Measurements from ENCODE around the gene GALNT15.

GALNT15 gene

GRCh38 chr3:16242177-16242576 is 67.7 kb downstream of the GALNT15 start:
- DNase-seq (ENCODE audit: low spot score), result no peak
- TF ChIP-seq CTCF (IDR thresholded peaks at IDR 0.05; ENCODE audit: borderline replicate concordance, control extremely low read depth, extremely low read depth, insufficient read depth, missing control alignments), result no peak
- in situ Hi-C loops (cut with MboI; ENCODE audit: low sequenced_read_pairs, unreplicated experiment), result loop anchor here (10.0 kb wide), 1 partner anchor 197 kb away; no protein-coding TSS in a partner anchor

DNA sequence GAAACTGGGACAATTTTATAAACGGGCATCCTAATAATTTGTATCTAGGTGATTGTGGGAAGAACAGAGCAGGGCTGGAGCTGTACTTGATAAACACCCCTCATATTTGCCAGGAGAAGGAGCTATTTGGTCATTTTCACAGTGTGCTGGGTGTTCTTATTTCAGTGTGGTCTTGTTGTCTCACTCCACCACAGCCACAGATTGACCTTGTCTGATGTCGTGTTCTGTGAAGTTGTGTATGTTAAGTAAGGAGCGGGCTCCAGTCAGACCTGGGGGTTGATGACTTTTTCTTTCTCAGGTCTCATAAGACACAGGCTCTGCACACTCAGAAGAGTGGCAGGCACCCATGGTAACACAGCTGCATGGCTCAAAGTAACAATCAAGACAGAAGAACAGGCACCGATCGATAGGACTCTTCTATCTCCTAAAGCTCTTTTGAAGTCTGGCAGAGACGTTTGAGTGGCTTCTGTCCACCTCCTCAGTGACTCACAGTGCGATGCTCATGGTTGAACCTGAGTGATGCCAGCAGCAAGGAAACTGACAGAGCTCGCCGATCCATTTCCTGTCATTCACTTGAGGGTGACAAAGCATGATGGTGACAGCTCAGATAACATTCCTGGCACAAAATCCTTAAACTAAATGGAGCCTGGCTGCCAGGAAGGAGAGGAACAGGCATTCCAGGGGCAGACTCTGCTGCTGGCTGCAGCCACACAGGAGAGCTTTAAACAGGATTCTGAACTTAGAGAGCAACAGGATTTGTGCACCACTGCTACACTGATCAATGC is 69.4 kb downstream of the GALNT15 start:
- DNase-seq (ENCODE audit: low spot score), result no peak
- no peak for TF ChIP-seq CTCF (IDR thresholded peaks at IDR 0.05; ENCODE audit: borderline replicate concordance, control extremely low read depth, extremely low read depth, insufficient read depth, missing control alignments)
- in situ Hi-C loops (cut with MboI; ENCODE audit: low sequenced_read_pairs, unreplicated experiment), result loop anchor here (10.0 kb wide), 1 partner anchor 199 kb away; no protein-coding TSS in a partner anchor

GRCh38 chr3:16245609-16246008 is 71.1 kb downstream of the GALNT15 start:
- DNase-seq (ENCODE audit: low spot score), result no peak
- in situ Hi-C loops (cut with MboI; ENCODE audit: low sequenced_read_pairs, unreplicated experiment), result loop anchor here (10.0 kb wide), 1 partner anchor 201 kb away; no protein-coding TSS in a partner anchor
- TF ChIP-seq CTCF (IDR thresholded peaks at IDR 0.05; ENCODE audit: borderline replicate concordance, control extremely low read depth, extremely low read depth, insufficient read depth, missing control alignments), result no peak

- DNase-seq (ENCODE audit: low spot score), result peak; percentile 78
- TF ChIP-seq CTCF (IDR thresholded peaks at IDR 0.05; ENCODE audit: borderline replicate concordance, control extremely low read depth, extremely low read depth, insufficient read depth, missing control alignments), result peak; percentile 88
- in situ Hi-C loops (cut with MboI; ENCODE audit: low sequenced_read_pairs, unreplicated experiment), result loop anchor here (10.0 kb wide), 1 partner anchor 203 kb away; no protein-coding TSS in a partner anchor
Measured at GRCh38 chr3:16247282-16248061, 73.0 kb downstream of the GALNT15 start.

DNA sequence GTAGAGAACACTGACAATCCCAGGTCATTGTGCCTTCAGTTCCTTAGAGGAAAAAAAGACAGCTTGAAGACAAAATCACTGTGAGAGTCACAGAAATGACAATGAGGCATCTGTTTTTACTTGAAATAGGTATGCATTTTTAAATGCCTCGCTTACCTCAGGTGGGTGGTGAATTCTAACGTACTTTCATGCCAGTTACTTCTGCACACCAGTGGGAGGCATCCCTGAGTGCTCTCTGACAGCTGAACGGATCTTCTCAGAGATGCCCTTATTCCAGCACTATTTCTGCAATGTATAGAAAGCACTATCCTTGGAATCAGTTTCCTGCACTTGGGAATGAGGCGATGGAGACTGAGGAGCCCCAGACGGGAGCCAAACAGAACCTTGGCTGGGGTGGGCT is 74.1 kb downstream of the GALNT15 start:
- DNase-seq (ENCODE audit: low spot score), result no peak
- TF ChIP-seq CTCF (IDR thresholded peaks at IDR 0.05; ENCODE audit: borderline replicate concordance, control extremely low read depth, extremely low read depth, insufficient read depth, missing control alignments), result no peak
- in situ Hi-C loops (cut with MboI; ENCODE audit: low sequenced_read_pairs, unreplicated experiment), result loop anchor here (10.0 kb wide), 1 partner anchor 204 kb away; no protein-coding TSS in a partner anchor

GRCh38 chr3:16249336-16249735 is 74.9 kb downstream of the GALNT15 start:
- DNase-seq (ENCODE audit: low spot score), result peak; percentile 31
- peak; percentile 22 for TF ChIP-seq CTCF (IDR thresholded peaks at IDR 0.05; ENCODE audit: borderline replicate concordance, control extremely low read depth, extremely low read depth, insufficient read depth, missing control alignments)
- in situ Hi-C loops (cut with MboI; ENCODE audit: low sequenced_read_pairs, unreplicated experiment), result loop anchor here (10.0 kb wide), 1 partner anchor 205 kb away; no protein-coding TSS in a partner anchor
